ENCODE data around the gene OAS1.
A peak's percentile ranks its signal among the peaks of the same experiment; 100 is the strongest.
"Not testable (repeated sequence)": the region's sequence is repeated elsewhere in the genome, so short reads cannot be mapped to it uniquely, and the experiment has no call there.

The OAS1 gene

DNA sequence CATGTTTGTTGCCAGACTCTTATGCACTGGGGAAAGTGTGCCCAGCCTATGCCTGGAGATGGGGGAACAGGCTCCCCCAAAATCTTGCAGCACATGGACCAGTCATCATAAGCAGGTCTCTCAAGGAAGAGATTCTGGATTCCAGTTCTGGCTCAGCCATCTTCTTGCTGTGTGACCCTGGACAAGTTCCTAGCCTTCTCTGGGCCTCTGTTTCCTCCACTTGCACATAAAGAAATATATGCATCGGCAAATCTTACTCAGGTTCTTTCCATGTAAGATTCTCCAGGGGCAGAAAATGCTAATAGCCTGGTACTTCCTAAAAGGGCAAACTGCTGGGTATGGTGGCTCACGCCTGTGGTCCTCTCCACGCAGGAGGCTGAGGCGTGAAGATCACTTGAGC lies 38.8 kb downstream of the OAS1 start:
- TF ChIP-seq, protein P1, sequence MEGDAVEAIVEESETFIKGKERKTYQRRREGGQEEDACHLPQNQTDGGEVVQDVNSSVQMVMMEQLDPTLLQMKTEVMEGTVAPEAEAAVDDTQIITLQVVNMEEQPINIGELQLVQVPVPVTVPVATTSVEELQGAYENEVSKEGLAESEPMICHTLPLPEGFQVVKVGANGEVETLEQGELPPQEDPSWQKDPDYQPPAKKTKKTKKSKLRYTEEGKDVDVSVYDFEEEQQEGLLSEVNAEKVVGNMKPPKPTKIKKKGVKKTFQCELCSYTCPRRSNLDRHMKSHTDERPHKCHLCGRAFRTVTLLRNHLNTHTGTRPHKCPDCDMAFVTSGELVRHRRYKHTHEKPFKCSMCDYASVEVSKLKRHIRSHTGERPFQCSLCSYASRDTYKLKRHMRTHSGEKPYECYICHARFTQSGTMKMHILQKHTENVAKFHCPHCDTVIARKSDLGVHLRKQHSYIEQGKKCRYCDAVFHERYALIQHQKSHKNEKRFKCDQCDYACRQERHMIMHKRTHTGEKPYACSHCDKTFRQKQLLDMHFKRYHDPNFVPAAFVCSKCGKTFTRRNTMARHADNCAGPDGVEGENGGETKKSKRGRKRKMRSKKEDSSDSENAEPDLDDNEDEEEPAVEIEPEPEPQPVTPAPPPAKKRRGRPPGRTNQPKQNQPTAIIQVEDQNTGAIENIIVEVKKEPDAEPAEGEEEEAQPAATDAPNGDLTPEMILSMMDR (IDR thresholded peaks at IDR 0.05; ENCODE audit: extremely low read depth, missing control alignments): no peak
- DNase-seq (ENCODE audit: low spot score): no peak

GRCh38 chr12:112946236-112947000 lies 39.7 kb downstream of the OAS1 start:
- TF ChIP-seq, protein P1 (IDR thresholded peaks at IDR 0.05; ENCODE audit: extremely low read depth, missing control alignments): no peak
- no peak for DNase-seq (ENCODE audit: low spot score)

DNA sequence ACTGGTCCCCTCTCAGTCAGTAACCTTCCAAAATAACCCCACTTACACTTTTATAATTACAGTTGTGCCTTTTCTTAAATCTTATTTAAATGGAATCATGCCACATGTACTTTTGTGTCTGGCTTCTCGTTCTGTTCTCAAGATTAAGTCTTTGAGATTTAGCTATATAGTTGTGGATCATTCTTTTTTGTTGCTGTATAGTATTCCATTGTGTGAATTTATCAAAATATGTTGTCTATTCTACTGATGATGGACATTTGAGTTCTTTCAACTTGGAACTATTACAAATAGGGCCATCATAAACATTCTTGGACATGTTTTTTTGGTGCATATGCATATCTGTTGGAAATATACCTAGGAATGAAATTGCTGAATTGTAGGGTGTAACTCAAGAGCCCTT lies 40.6 kb downstream of the OAS1 start:
- TF ChIP-seq, protein P1 (IDR thresholded peaks at IDR 0.05; ENCODE audit: extremely low read depth, missing control alignments): no peak
- no peak for DNase-seq (ENCODE audit: low spot score)

DNA sequence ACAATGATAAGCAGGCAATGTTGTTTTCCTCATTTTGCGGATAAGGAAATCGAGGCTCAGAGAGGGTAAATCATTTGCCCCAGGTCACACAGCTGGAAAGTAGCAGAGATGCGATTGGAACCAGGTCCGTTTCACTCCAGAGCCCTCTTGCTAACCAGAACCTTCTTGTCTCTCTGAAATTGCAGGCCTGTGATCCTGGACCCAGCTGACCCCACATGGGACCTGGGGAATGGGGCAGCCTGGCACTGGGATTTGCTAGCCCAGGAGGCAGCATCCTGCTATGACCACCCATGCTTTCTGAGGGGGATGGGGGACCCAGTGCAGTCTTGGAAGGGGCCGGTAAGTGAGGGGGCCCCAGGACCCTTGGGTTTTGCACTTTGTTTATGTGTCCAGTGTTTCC lies 41.0 kb downstream of the OAS1 start:
- TF ChIP-seq, protein P1 (IDR thresholded peaks at IDR 0.05; ENCODE audit: extremely low read depth, missing control alignments): no peak
- no peak for DNase-seq (ENCODE audit: low spot score)

DNA sequence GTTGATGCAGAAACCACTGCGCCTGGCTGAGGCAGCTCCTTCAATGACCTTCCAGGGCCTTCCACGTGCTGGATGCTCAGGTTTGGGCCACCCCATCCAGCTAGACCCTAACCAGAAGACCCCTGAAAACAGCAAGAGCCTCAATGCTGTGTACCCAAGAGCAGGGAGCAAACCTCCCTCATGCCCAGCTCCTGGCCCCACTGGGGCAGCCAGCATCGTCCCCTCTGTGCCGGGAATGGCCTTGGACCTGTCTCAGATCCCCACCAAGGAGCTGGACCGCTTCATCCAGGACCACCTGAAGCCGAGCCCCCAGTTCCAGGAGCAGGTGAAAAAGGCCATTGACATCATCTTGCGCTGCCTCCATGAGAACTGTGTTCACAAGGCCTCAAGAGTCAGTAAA lies 42.0 kb downstream of the OAS1 start:
- no peak for DNase-seq (ENCODE audit: low spot score)
- TF ChIP-seq, protein P1 (IDR thresholded peaks at IDR 0.05; ENCODE audit: extremely low read depth, missing control alignments): no peak

GRCh38 chr12:112950701-112951100 lies 43.9 kb downstream of the OAS1 start:
- no peak for DNase-seq (ENCODE audit: low spot score)
- TF ChIP-seq, protein P1 (IDR thresholded peaks at IDR 0.05; ENCODE audit: extremely low read depth, missing control alignments): no peak

- DNase-seq (ENCODE audit: low spot score): not testable (repeated sequence)
Measured at GRCh38 chr12:112957125-112957524, 50.4 kb downstream of the OAS1 start.

- DNase-seq (ENCODE audit: low spot score): peak; percentile 37
Measured at GRCh38 chr12:112961074-112961473, 54.3 kb downstream of the OAS1 start.

More at GRCh38 chr12:112961074-112961473, 54.3 kb downstream of the OAS1 start:
- TF ChIP-seq, protein P1 (IDR thresholded peaks at IDR 0.05; ENCODE audit: extremely low read depth, missing control alignments): no peak
